ENCODE results near the gene LOXL4.

LOXL4 gene

GRCh38 chr10:98212196-98212595, 55.8 kb downstream of the LOXL4 start:
- no peak for DNase-seq (ENCODE audit: low read depth)
- no peak for TF ChIP-seq POLR2A (IDR thresholded peaks at IDR 0.05; ENCODE audit: extremely low read depth, insufficient read length)
- TF ChIP-seq MYC (IDR thresholded peaks at IDR 0.05; ENCODE audit: low read depth, low read length), result no peak
- no peak for TF ChIP-seq MAX (IDR thresholded peaks at IDR 0.05; ENCODE audit: low read depth, low read length)
- TF ChIP-seq CTCF (IDR thresholded peaks at IDR 0.05; ENCODE audit: low read depth, low read length), result no peak
- no peak overlapping the region for H3K4me3 ChIP-seq (ENCODE audit: low read depth, low read length)

GRCh38 chr10:98209441-98209840, 58.6 kb downstream of the LOXL4 start:
- no peak for DNase-seq (ENCODE audit: low read depth)
- H3K4me3 ChIP-seq (ENCODE audit: low read depth, low read length), result no peak overlapping the region
- no peak for TF ChIP-seq MYC (IDR thresholded peaks at IDR 0.05; ENCODE audit: low read depth, low read length)
- no peak for TF ChIP-seq MAX (IDR thresholded peaks at IDR 0.05; ENCODE audit: low read depth, low read length)
- no peak for TF ChIP-seq CTCF (IDR thresholded peaks at IDR 0.05; ENCODE audit: low read depth, low read length)
- no peak for TF ChIP-seq POLR2A (IDR thresholded peaks at IDR 0.05; ENCODE audit: extremely low read depth, insufficient read length)

- TF ChIP-seq CTCF (IDR thresholded peaks at IDR 0.05; ENCODE audit: low read depth, low read length) (no peak), POLR2A (IDR thresholded peaks at IDR 0.05; ENCODE audit: extremely low read depth, insufficient read length) (no peak), MAX (IDR thresholded peaks at IDR 0.05; ENCODE audit: low read depth, low read length) (no peak), MYC (IDR thresholded peaks at IDR 0.05; ENCODE audit: low read depth, low read length) (no peak)
- DNase-seq (ENCODE audit: low read depth), result no peak
- H3K4me3 ChIP-seq (ENCODE audit: low read depth, low read length), result no peak overlapping the region
Measured at GRCh38 chr10:98208925-98209324, 59.1 kb downstream of the LOXL4 start.

- TF ChIP-seq POLR2A (IDR thresholded peaks at IDR 0.05; ENCODE audit: extremely low read depth, insufficient read length) (no peak), CTCF (IDR thresholded peaks at IDR 0.05; ENCODE audit: low read depth, low read length) (no peak), MAX (IDR thresholded peaks at IDR 0.05; ENCODE audit: low read depth, low read length) (no peak), MYC (IDR thresholded peaks at IDR 0.05; ENCODE audit: low read depth, low read length) (no peak)
- no peak for DNase-seq (ENCODE audit: low read depth)
- H3K4me3 ChIP-seq (ENCODE audit: low read depth, low read length), result no peak overlapping the region
Measured at GRCh38 chr10:98205351-98205750, 62.6 kb downstream of the LOXL4 start.

- no peak overlapping the region for H3K4me3 ChIP-seq (ENCODE audit: low read depth, low read length)
- DNase-seq (ENCODE audit: low read depth), result no peak
- TF ChIP-seq MAX (IDR thresholded peaks at IDR 0.05; ENCODE audit: low read depth, low read length) (no peak), CTCF (IDR thresholded peaks at IDR 0.05; ENCODE audit: low read depth, low read length) (no peak), MYC (IDR thresholded peaks at IDR 0.05; ENCODE audit: low read depth, low read length) (no peak), POLR2A (IDR thresholded peaks at IDR 0.05; ENCODE audit: extremely low read depth, insufficient read length) (no peak)
Measured at GRCh38 chr10:98202378-98202777, 65.6 kb downstream of the LOXL4 start.

GRCh38 chr10:98201760-98202159, 66.2 kb downstream of the LOXL4 start:
- no peak for DNase-seq (ENCODE audit: low read depth)
- H3K4me3 ChIP-seq (ENCODE audit: low read depth, low read length), result no peak overlapping the region
- TF ChIP-seq MYC (IDR thresholded peaks at IDR 0.05; ENCODE audit: low read depth, low read length) (no peak), POLR2A (IDR thresholded peaks at IDR 0.05; ENCODE audit: extremely low read depth, insufficient read length) (no peak), CTCF (IDR thresholded peaks at IDR 0.05; ENCODE audit: low read depth, low read length) (no peak), MAX (IDR thresholded peaks at IDR 0.05; ENCODE audit: low read depth, low read length) (no peak)

Data from NB4 (cell line).